Mesenteric fat pad (tissue), 1 donor: Measurements from ENCODE around the gene UBE2K. TPM values are rescaled to one million over a fixed set of nuclear protein-coding genes. Genes with fewer than 3 reads are reported as not detected.
"Not testable (repeated sequence)": the region's sequence is repeated elsewhere in the genome, so short reads cannot be mapped to it uniquely, and the experiment has no call there.

Source experiments
- DNase-seq: peaks from one replicate; pipeline ENCODE4 v3.0.0-alpha.2; 2020; ENCODE audit warnings: low spot score
- total RNA-seq: library from RNA; stranded (reverse); fragmentation: NEBNext Ultra II Directional; extraction: Animal tissue kit (Norgen Biotek cat#: 25700); gene quantifications from one replicate; pipeline ENCODE4 v1.2.1, GENCODE V29; 2021
- donor health status: DM: yes; HTN: yes; CAD: no.

UBE2K gene
- total RNA-seq, 1 donor from 2014 or later = 71.8 TPM

DNA sequence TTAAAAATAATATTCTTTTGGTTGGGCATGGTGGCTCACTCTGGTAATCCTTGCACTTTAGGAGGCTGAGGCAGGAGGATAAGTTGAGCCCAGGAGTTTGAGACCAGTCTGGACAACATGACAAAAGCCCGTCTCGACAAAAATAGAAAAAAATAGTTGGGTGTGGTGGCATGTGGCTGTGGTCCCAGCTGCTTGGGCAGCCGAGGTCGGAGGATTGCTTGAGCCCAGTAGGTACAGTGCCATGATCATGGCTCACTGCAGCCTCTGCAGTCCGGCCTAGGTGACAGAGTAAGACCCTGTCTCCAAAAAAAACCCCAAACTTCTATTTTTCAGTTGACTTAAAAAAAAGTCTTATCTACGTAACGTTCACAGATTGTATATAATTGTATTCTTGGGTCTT lies 23.9 kb downstream of the UBE2K start:
- no peak for DNase-seq

DNA sequence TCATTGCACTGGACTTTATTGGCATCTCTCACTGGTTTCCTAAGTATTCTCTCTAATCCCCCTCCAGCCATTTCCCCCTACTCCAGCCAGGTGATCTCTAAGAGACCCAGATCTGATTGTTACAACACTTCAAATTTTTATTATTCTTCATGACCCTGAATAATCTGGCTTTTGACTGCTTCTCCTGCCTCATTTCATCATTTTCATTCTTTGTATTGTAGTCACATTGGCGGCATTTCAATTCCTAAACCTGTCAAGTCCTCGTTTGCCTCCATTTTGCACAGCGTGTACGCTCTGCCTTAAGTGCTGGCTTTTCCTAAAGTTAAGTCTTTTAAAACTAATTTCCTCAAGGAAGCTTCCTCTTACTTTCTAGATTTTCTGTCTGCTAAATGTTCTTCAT lies 31.6 kb downstream of the UBE2K start:
- no peak for DNase-seq

DNA sequence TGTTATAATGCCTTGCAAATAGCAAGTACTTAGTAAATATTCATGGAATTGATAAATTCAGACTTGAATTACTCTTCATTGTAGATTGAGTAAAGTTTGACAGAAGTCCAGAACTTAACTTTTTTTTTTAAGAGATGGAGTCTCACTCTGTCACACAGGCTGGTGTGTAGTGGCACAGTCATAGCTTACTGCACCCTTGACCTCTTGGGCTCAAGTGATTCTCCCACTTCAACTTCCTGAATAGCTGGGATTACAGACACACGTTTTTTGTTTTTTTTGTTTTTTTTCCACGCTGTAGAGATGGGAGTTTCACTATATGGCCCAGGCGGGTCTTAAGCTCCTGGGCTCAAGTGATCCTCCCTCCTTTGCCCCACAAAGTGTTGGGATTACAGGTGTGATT lies 32.1 kb downstream of the UBE2K start:
- DNase-seq = no peak

DNA sequence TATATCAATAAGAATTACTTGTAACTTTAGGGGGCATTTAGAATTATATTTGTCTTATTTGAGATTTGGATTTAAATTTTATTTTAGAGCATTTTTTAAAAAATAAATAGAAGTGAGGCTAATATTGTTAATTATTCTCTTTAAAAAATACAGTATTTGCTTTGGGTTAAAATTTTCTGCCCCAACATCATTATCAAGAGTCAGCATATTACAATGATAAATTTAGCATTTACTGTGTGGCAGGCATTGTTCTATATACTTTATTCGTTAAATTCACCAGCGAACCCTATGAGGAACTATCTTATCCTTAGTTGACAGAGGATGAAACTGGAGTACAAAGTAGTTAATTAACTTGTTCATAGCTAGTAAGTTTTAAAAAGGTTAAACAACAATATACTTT lies 34.0 kb downstream of the UBE2K start:
- no peak for DNase-seq

DNA sequence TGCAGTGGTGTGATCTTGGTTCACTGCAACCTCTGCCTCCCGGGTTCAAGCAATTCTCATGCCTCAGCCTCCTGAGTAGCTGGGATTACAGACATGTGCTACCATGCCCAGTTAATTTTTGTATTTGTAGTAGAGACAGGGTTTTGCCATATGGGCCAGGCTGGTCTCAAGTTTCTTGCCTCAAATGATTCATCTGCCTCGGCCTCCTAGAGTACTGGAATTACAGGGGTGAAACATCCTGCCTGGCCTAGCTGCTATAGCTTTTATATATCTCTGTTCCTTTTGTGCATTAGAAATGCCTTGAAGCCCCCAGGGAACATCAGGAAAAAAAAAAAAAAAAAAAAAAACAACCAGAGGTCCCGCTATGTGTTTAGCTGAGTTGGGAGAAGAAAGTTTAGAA lies 34.8 kb downstream of the UBE2K start:
- DNase-seq = no peak

DNA sequence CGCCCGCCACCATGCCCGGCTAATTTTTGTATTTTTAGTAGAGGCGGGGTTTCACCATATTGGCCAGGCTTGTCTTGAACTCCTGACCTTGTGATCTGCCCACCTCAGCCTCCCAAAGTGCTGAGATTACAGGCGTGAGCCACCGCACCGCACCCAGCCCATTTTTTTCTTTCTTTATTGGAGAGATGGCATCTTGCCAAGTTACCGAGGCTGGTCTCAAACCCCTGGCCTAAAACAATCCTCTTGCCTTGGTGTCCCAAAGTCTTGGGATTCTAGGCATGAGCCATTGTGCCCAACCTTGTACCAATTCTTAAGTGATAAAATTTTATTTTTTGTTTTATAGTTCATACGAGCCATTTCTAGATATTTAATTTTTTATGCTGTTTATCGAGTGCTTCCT lies 41.7 kb downstream of the UBE2K start:
- not testable (repeated sequence) for DNase-seq

DNA sequence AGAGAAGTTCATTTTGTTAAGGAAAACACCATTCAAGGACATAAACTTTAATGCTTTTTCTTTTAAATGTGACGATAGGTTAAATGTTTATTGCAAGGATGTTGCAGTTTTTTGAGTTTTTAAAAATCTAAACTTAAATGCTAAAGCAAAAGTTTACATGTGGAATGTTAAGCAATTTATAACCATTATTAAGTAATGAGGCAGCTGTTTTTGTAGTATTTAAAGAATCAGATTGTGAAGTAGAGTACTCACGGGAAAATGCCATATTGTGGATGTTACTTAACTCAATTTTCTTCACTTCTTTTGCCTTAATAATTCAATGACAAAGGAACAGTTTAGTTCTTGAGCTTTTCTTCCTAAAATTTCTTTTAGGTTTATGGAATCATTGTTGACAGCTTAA lies 43.5 kb downstream of the UBE2K start:
- DNase-seq = no peak

DNA sequence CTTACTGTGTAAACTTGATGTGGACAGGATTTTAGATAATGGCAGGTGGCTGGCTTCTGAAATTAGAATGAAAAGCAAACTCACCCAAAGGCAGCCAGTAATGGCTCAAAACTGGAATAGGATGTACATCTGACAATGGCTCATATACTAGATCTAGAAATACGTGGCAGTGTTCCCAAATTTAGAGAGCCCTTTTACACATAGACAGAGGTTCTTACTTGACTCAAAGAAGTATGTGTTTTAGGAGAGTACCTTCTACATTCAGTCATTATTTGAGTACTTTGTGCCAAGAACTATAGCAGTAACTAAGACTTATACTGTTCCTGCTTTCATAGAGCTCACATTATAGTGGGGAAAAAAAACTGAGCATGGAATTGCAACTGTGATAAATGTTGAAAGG lies 48.0 kb downstream of the UBE2K start:
- DNase-seq = no peak

DNA sequence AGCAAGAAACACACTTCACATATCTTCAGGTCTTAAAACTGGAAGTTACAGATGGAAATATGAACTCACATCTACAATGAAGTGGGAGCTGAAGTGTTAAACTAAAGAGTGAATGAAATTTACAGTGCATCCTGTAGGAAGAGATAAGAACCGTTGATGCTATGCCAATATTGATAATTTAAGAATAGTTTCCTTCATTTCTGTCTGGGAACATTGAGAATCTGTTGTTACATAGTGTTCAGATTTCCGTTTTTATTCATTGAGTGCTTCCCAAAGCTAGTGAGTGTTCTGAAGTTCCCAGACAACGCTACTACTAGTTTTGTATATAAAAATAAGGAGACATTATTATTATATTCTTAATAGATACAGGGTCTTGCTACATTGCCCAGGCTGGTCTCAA lies 52.3 kb downstream of the UBE2K start:
- no peak for DNase-seq

DNA sequence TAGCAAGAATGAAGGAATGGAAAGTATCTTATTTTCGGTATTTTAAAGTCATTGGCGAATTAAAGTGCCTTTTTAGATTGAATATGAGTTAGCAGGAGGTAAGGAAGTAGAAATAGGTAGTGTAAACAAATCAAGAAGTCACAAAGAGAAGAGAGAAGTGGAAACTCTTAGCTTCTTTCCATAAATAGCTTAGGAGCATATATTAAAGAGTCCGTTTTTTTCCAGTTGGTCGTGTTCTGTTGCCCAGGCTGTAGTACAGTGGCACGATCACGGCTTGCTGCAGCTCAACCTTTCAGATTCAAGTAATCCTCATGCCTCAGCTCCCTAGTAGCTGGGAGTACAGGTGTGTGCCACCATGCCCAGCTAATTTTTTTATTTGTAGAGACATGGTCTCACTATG lies 56.4 kb downstream of the UBE2K start:
- DNase-seq = no peak

DNA sequence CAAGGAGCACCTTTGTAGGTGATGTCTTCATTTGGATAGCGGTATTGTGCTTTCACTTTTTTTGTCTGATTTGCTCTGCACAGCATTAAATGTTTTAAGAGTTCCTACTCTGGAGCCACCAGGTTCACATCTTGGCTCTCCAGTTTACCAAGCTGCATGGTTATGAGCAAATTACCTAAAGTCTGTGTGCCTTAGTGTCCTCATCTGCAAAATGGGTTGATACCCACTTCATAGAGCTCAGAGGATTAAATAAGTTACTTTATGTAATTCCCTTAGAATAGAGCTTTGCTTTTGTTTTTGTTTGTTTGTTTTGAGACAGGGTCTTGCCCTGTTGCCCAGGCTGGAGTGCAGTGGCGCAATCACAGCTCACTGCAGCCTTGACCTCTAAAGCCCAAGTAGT lies 58.2 kb downstream of the UBE2K start:
- DNase-seq = no peak

DNA sequence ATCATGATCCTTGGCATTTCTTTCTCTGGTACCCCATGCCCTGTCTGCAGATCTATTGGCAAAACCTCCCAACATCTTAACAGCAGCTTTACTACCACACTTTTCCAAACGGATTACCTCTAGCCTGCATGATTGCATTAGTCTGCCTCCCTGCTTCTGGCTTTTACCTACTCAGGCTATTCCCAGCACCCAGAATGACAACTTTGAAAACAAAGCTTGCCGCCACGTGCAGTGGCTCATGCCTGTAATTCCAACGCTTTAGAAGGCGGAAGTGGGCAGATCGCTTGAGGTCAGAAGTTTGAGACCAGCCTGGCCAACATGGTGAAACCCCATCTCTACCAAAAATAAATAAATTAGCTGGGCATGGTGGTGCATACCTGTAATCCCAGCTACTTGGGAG lies 60.2 kb downstream of the UBE2K start:
- DNase-seq = peak; percentile 22

DNA sequence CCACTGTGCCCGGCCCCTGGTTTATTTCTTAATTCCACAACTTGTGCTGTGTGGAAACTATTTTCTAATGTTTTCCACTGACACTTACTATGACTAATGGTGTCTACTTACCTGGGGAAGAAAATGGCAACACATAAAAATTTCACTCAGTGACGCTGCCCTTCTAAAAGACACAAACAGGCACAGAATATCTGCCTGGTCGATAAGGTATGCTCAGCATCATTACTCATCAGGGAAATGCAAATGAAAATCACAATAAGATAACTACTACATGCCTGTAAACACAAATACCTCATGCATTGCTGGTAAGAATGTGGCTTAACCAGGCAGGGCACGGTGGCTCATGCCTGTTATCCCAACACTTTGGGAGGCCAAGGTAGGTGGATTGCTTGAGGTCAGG lies 61.6 kb downstream of the UBE2K start:
- DNase-seq = no peak

DNA sequence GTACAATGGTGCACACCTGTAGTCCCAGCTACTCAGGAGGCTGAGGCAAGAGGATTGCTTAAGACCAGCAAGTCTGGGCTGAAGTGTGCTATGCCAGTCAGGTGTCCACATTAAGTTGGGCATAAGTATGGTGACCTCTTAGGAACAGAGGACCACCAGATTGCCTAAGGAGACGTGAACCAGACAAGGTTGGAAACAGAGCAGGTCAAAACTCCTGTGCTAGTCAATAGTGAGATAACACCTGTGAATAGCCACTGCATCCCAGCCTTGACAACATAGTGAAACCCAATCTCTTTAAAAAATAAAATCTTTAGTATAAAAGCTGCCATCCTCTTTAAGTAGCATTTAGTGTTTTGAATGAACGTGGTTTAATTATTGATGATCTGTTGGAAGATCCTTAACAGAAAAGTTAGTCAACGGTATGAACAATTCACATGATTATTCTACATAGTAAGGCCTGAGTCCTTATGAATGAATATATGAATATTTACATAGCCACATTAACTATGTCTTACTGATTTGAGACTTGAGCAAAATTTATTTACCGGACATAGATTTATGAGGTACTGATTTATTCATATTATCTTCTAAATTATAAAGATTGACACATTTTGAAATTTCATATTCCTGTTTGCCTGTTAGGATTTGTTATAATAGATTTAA lies 63.2 kb downstream of the UBE2K start:
- no peak for DNase-seq

DNA sequence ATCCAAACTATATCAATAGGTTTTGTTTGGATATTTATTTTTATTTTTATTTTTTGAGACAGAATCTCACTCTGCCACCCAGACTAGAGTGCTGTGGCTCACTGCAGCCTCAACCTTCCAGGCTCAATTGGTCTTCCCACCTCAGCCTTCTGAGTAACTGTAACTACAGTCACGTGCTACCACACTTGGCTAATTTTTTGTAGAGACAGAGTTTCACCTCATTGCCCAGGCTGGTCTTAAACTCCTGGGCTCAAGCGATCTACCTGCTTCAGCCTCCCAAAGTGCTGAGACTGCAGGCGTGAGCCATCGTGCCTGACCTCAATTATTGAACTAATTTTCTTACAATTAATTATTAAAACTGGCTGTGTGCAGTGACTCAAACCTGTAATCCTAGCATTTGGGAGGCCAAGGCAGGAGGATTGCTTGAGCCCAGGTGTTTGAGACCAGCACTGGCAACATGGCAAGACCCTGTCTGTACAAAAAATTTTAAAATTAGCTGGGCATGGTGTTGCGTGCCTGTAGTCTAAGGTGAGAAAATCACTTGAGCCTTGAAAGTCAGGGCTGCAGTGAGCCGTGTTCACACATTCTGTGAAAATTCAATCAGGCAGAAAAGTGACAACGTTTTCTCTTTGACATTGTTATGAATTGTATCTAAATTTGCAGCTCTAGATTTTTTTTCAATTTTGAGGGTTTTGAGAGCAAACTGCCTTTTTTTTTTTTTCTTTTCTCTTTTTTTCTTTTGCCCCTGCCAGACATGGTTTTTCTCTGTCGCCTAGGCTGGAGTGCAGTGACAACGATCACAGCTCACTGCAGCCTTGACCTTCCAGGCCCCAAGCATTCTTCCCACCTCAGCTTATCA lies 66.0 kb downstream of the UBE2K start:
- no peak for DNase-seq

DNA sequence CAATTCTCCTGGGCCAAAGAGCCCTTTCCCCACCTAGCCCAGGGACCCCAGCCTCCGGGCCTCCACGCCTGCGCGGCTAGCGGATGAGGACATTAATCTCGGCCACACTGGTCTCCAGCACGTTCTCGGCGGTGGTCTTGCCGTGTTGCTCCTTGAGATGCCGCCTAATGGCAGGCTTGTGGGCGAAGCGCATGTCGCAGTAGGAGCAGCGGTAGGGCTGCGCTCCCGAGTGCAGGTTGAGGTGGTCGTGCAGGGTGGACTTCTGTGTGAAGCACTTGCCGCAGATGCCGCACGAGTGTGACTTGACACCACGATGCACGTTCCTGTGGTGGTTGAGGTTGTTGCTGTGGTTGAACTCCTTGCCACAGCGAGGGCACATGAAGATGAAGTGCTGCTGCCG lies 72.1 kb downstream of the UBE2K start:
- peak; percentile 62 for DNase-seq

DNA sequence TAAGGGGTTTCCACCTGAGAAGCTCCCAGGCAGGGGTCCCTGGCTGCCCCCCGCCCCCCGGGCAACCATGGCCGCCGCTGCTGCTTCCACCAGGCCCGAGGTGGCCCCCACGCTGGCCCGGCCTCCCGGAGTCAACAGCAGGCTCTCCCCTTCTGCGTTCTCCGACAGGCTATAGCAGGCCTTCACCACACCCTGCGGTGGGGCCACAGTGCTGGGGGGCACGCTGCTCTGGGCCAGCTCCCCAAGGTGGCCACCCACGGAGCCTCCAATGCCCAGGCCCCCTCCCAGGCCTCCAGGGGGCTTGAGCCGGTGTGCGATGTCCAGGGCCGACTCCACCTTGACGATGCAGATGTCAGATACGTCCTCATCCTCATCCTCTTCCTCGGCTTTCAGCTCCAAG lies 72.5 kb downstream of the UBE2K start:
- DNase-seq = peak; percentile 87

DNA sequence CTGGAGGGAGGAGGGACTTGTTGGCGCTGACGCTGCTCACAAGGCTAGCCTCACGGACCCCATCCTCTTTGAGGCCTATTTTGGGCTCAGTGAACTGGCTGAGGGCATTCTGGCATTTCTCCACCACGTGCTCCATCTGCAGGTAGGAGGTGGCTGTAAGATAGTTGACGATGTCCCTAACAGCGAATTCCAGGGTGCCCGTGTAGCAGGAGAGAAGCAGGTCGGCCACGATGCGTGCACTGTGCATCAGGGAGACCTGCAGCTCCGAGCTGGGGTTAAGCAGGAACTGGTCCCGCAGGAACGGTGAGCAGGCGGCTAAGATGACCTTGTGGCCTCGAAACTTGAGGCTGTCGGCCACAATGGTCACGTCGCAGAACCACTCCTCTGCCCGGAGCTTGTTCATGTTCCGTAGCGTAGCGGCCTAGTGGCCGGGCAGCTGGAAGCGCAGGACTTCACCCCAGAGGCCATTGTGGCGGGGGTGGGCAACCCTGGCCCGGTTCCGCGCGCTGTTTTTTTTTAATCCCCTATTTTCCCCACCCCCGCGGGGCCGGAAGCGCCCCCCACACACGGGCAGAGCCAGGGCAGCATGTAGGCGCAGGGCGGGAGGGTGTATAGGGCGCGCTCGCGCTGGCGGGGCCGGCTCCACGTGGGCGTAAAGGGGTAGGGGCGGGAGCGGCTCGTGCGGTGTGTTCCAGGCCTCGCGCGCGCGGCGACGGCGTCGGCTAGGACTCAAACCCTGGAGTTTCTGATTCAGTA lies 73.2 kb downstream of the UBE2K start:
- peak; percentile 68 for DNase-seq

DNA sequence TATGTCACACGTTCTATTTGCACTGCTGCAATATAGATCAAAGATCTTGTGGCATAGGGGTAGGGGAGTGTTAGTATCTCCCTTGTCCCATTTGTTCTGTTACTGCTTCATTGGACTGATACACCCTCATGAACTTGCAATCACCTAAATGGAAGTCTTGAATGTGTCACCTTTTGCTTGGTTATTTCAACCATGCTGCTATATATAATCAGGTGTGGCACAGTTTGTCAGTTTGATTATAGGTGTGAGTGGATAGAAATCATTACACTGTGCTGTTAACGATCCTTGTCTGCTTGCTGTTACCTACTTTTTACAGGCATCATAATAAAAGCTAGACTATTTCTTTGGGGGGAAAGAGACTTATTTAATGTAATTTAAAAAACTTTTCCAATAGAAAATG lies 84.1 kb downstream of the UBE2K start:
- not testable (repeated sequence) for DNase-seq

DNA sequence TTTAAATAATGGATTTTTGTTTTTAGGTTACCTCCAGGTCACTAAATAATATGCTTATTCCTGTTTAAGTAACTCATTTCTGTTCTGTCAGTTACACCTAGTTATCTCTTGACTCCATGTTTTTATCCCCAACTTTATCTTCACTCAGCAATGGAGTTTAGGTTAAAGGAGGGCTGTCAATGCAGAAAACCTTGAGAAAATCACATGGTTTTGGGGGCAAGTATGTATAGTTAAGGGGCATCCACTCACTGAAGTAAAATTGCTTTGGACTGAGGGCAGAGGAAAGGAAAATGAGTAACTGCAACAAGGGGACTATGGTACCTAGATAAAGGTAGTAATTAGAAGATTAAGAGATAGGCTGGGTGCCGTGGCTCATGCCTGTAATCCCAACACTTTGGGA lies 87.1 kb downstream of the UBE2K start:
- DNase-seq = no peak

DNA sequence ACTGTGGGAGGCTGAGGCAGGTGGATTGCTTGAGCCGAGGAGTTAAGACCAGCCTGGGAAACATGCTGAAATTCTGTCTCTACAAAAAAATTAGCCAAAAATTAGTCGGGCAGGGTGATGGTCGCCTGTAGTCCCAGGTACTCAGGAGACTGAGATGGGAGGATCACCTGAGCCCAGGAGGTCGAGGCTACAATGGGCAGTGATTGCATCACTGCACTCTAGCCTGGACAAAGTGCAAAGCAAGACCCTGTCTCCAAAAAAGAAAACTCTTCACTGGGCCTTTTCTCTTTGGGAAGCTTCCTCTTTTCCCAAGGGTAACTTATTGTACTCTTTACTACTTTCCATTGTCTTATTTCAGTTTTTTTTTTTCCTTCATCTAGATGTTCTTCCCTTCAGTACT lies 88.9 kb downstream of the UBE2K start:
- DNase-seq = peak; percentile 39

DNA sequence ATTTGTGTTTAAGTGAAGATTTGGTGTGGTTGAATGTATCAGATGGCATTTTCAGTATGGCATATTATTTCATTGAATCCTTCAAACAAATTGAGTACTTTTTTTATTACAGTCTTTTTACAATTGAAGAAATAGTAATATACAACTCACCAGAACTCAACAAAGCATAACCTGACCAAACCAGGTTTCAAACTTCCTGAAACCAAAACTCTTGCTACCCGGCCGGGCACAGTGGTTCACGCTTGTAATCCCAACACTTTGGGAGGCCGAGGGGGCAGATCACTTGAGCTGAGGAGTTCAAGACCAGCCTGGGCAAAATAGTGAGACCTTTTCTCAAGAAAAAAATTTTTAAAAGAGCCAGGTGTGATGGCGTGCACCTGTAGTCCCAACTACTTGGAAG lies 94.2 kb downstream of the UBE2K start:
- DNase-seq = peak; percentile 30
